SU-DHL-6 (cell line): ENCODE results near the gene PODN.

Source experiments
- H2AFZ ChIP-seq: fragments of 200-600 bp; sonication (generic); 2 replicates; pipeline ENCODE4 v1.6.1; 2014; ENCODE audit warnings: low read depth, mild to moderate bottlenecking, moderate library complexity, mixed read lengths, antibody characterized with exemption, low read length; ENCODE audit not compliant: severe bottlenecking
- H3F3A ChIP-seq: fragments of 200-600 bp; shearing (Covaris generic); 2 replicates; pipeline ENCODE4 v1.6.0; 2016; ENCODE audit warnings: antibody characterized with exemption, mild to moderate bottlenecking; ENCODE audit not compliant: insufficient read depth
- H3K27ac ChIP-seq: fragments of 200-600 bp; sonication (generic); 2 replicates; pipeline ENCODE4 v1.5.1; 2016; ENCODE audit warnings: low read depth, mild to moderate bottlenecking, low read length, moderate library complexity, mixed read lengths
- H3K27me3 ChIP-seq: fragments of 200-600 bp; sonication (generic), shearing (Covaris generic); 2 replicates; pipeline ENCODE4 v1.6.0; 2014; ENCODE audit warnings: mild to moderate bottlenecking, low read length
- H3K36me3 ChIP-seq: fragments of 200-600 bp; sonication (generic); 2 replicates; pipeline ENCODE4 v1.6.1; 2014; ENCODE audit warnings: mild to moderate bottlenecking, low read length, mixed read lengths
- H3K4me2 ChIP-seq: fragments of 300-600, 200-600 bp; shearing (Covaris generic), sonication (generic); 2 replicates; pipeline ENCODE4 v1.6.0; 2014; ENCODE audit warnings: low read length, low read depth, mild to moderate bottlenecking; ENCODE audit not compliant: poor library complexity, severe bottlenecking
- H3K4me3 ChIP-seq: fragments of 200-600 bp; sonication (generic); 2 replicates; pipeline ENCODE4 v1.5.1; 2014; ENCODE audit warnings: antibody characterized with exemption, low read length, mild to moderate bottlenecking, mixed read lengths; ENCODE audit not compliant: insufficient read depth, poor library complexity, severe bottlenecking
- H3K79me2 ChIP-seq: fragments of 200-600 bp; sonication (generic); 2 replicates; pipeline ENCODE4 v1.6.1; 2014; ENCODE audit warnings: mild to moderate bottlenecking, low read length, moderate library complexity; ENCODE audit not compliant: insufficient read depth
- H3K9ac ChIP-seq: fragments of 200-600 bp; sonication (generic); 2 replicates; pipeline ENCODE4 v1.7.0; 2014; ENCODE audit warnings: mild to moderate bottlenecking, low read length
- H3K9me2 ChIP-seq: fragments of 200-600 bp; sonication (generic); replicated peaks from 2 replicates; pipeline ENCODE4 v1.6.1; 2014; ENCODE audit warnings: low read length; ENCODE audit not compliant: insufficient read depth
- H3K9me3 ChIP-seq: fragments of 200-600 bp; sonication (generic); 2 replicates; pipeline ENCODE4 v1.6.1; 2014; ENCODE audit warnings: low read length, mixed read lengths; ENCODE audit not compliant: insufficient read depth
- H4K20me1 ChIP-seq: fragments of 200-600 bp; sonication (generic); 2 replicates; pipeline ENCODE4 v1.6.1; 2014; ENCODE audit warnings: low read depth, mild to moderate bottlenecking, antibody characterized with exemption, low read length, moderate library complexity, mixed read lengths
- CTCF ChIP-seq: fragments of 200-600 bp; sonication (generic); IDR thresholded peaks from one replicate; pipeline ENCODE4 v1.5.1; 2017; ENCODE audit warnings: antibody characterized with exemption, mild to moderate bottlenecking, low read length, moderate library complexity; ENCODE audit not compliant: insufficient read depth, poor library complexity, severe bottlenecking
- EZH2phosphoT487 ChIP-seq: fragments of 200-600 bp; sonication (generic), shearing (Covaris generic); conservative IDR thresholded peaks from 2 replicates; pipeline ENCODE4 v1.6.1; 2018; ENCODE audit warnings: mild to moderate bottlenecking, antibody characterized with exemption, low read length, moderate library complexity, mixed read lengths

The PODN gene

DNA sequence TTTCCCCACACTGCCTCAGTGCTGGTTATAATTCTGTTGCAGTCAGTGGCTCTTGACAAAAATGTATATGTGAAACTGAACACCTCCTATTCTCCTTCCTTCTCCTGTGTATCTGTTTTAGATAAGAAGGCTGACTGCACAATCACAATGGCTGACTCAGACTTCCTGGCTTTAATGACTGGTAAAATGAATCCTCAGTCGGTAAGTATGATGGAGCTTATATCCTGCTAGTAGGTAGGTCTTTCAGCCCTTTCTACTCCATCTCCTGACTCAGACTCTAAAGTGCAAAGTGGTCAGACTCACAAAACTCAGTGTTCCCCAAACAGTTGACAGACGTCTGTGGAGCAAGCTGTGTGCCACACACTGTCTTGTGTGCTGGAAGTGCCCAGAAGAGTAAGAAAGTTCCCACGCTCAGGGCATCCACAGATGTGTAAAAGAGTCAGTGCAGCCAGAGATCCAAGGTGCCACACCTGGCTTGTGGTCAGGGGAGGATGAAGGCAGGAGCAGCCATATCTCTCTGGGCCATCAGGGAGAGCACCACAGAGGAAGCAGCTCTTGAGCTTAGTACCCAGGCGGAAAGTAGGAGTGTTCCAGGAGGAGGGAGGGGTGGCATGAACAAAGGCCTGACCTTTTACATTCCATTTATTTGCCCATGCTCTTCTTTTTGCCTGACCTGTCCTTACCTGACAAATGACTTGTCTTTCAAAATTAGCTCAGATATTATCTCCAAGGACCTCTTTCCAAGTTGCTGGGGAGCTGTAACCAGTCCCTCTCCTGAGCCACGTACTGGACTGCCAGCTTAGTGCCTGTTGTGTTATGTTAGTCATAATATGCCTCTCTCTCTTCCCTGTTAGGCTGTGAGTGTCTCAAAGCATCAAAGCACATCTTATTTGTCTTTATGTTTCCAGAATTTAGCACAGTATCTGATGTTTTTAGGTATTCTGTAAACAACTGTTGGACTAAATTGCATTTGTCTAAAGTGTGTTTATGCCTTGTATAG lies 14.0 kb upstream of the PODN start:
- Histone ChIP-seq H3K27ac (no peak overlapping the region), H3F3A (no peaks in the 10 kb centered on the region), H3K9me3 (no peaks in the 10 kb centered on the region), H4K20me1 (no peaks in the 10 kb centered on the region), H3K79me2 (no peaks in the 10 kb centered on the region), H2AFZ (no peak overlapping the region), H3K27me3 (no peaks in the 10 kb centered on the region), H3K9ac (no peak overlapping the region), H3K4me3 (no peak overlapping the region), H3K4me2 (no peak overlapping the region), H3K36me3 (peaks cover 5% of the 10 kb centered on the region; the same call in 1 of the 2 replicates), H3K9me2 (no peaks in the 10 kb centered on the region)
- TF ChIP-seq EZH2phosphoT487 (no peak), CTCF (no peak)

DNA sequence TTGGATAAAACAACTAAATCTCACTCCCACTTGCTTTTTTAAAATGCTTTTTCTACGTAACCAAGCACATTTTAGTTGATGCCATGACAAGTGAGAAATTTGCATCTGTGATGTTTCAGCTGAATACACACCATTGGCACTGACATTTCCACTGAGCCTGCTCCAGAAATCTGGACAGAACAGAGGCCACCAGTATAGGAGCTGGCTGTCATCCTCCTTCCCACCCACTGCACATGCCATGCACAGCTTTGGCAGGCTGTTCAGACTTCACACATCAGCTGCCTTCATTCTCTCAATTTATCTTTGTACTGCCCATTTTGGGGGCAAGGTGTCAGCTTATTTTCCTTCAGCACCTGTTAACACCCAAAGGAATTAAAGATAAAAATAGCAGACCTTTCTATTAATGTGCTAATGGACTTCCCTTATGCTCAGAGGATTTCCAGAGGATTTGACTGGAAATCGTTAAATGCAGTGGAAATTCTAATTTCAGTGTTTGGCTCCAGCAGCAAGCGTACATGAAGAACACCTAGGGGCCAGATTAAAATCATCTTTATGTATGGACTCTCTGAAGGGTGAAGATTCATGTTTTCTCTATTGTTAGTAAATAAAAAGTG lies 12.9 kb upstream of the PODN start:
- Histone ChIP-seq H3K9me2 (no peaks in the 10 kb centered on the region), H3K9me3 (no peaks in the 10 kb centered on the region), H4K20me1 (no peaks in the 10 kb centered on the region), H3K27me3 (no peaks in the 10 kb centered on the region), H3K9ac (no peak overlapping the region), H3K27ac (no peak overlapping the region), H3K4me3 (no peak overlapping the region), H3K4me2 (no peak overlapping the region), H3F3A (no peaks in the 10 kb centered on the region), H3K79me2 (no peaks in the 10 kb centered on the region), H3K36me3 (peaks cover 5% of the 10 kb centered on the region; the same call in 1 of the 2 replicates), H2AFZ (no peak overlapping the region)
- no peak for TF ChIP-seq EZH2phosphoT487
- no peak for TF ChIP-seq CTCF

DNA sequence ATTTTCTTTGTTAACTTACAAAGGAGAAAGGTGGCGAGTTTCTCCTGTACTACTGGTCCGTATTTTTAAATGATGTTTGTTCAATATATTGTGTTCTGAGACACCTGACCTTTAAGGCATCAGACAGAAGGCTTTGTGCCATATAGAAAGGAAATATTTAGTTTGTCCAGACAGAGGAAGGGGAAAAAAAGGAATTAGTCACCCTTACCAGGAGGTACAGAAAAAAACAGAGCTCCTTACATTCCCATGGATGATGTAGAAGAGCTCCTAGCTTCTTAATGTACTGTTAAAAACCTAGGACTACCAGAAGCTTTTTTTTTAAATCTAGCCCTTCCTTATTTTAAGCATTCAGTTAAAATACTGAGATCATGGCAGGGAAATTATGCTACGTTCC lies 12.4 kb upstream of the PODN start:
- no peaks in the 10 kb centered on the region for H3K79me2 ChIP-seq
- no peaks in the 10 kb centered on the region for H3F3A ChIP-seq
- H4K20me1 ChIP-seq = no peaks in the 10 kb centered on the region
- H3K27me3 ChIP-seq = no peaks in the 10 kb centered on the region
- no peak overlapping the region for H3K9ac ChIP-seq
- H3K9me3 ChIP-seq = no peaks in the 10 kb centered on the region
- no peaks in the 10 kb centered on the region for H3K9me2 ChIP-seq
- no peak overlapping the region for H2AFZ ChIP-seq
- H3K4me3 ChIP-seq = no peak overlapping the region
- no peak overlapping the region for H3K4me2 ChIP-seq
- no peak for TF ChIP-seq CTCF
- TF ChIP-seq EZH2phosphoT487 = no peak
- peaks cover 5% of the 10 kb centered on the region; the same call in 1 of the 2 replicates for H3K36me3 ChIP-seq
- no peak overlapping the region for H3K27ac ChIP-seq
